Endothelial cell of umbilical vein (primary cell): ENCODE data around the gene DLL3.

ENCODE experiments used
- CTCF ChIP-seq, 2 donors: IDR thresholded peaks; 1 replicate in 1 of 2; 2 replicates in 1 of 2; pipeline ENCODE4 v1.5.1; 2011; ENCODE audit warnings: low read length in 2 of 2, mild to moderate bottlenecking in 2 of 2, moderate library complexity in 2 of 2, control low read depth in 1 of 2, inconsistent platforms in 1 of 2, low read depth in 1 of 2; ENCODE audit not compliant: insufficient read depth in 1 of 2; ENCODE audit errors: extremely low read depth in 1 of 2
- POLR2AphosphoS5 ChIP-seq: IDR thresholded peaks from 2 replicates; pipeline ENCODE4 v1.6.1; 2012; ENCODE audit warnings: low read depth, mild to moderate bottlenecking, control low read depth, low read length, moderate library complexity; ENCODE audit not compliant: insufficient read depth

- no peak for TF ChIP-seq CTCF (IDR thresholded peaks at IDR 0.05; ENCODE audit: extremely low read depth in 1 of 2, insufficient read depth in 1 of 2, low read depth in 1 of 2, low read length in 2 of 2)
- no peak for TF ChIP-seq POLR2AphosphoS5
These were observed 17.5 kb downstream of the DLL3 start for GRCh38 chr19:39516270-39516669.
